Measurements from ENCODE around the gene NOA1.
"Not testable (repeated sequence)": the region's sequence is repeated elsewhere in the genome, so short reads cannot be mapped to it uniquely, and the experiment has no call there.

NOA1 gene

DNA sequence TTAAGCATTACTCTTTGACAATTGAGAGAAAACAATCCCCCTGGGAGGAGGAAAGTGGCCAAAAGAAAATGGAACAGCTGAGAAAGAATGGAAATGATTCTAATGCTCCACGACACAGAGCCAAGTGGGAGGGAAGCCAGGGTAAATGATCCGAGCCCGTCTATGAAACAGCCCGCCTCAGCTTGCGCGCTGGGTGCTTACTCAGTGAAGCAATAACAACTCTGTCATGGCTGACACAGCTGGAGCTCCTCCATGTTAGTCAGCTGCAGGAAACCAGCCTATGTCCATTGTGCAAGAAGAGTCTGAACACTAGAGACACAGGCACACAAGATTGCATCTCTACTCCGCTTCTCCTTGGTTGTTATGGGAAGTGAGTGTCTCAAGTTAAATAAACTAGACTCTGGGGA, 19.3 kb downstream of the NOA1 start:
- no peak for DNase-seq (ENCODE audit: low spot score)

DNA sequence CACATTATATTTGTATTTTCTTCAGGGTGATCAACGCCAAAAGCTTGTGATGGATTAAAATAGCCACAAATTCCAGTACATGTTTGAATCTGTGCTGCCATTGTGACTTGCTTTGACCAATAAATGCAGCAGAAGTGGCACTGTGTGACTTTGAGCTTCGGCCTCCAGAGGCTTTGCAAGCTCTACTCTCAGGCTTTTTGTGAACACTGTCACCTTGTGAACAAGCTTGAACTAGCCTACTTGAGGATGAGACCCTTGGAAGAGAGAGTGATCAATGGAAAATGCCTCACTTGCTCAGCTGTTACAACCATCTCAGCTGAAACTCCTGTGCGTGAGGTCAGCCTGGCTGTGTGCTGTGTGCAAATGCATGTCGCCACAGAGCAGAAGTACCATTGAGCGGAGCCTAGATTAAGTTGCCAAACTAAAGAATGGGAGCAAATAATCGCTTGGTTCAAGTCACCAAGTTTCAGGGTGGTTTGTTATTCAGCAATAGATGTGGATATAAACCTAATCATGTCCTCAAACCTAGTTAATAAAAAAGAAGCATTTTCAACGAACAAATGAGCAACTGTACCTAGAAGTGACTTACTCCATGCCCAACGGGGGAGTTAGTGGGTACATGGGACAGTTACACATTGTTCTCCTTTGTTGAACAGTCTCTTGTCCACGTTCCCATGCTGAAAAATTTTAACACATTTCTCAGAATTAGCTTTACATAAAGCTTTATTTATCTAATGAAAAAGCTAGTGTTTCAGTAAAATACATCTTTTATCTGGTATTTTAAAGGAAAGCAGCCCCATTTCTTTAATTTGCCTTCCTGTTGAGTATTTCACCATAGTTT, 23.5 kb downstream of the NOA1 start:
- no peak for DNase-seq (ENCODE audit: low spot score)

DNA sequence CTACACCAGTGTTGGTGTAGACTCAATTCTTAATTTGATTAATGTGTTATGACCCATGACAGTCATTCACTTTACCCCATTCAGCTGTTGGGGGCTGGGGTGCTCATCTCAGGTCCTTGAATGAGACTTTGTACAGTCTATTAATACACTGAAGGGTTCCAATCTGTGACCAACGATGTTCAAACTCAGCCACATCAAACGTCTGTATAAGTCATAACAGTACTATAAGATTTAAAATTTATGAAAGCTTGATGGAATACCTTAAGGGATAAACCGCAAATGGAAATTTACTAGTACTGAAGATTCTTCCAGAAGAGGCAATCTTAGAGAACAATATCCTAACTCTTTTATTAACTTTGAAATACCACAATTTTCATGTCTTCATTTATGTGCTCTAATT, 36.0 kb downstream of the NOA1 start:
- DNase-seq (ENCODE audit: low spot score) = no peak

DNA sequence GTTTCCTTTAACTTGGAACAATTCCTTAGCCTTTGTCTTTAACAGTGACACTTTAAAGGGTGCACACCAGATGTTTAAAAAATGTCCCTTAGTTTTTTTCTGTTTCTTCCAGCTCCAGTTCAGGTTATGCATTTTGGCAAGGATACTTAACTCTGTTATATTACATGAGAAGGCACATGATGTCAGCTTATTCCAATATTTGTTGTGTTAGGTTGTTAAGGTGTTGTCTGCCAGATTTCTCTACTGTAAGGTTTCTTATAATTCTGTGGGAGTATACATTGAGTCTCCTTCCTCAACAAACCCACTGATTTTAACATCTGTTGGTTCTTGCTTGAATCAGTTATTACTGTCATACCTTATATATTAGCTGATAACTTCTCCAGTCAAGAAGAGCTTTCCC, 36.4 kb downstream of the NOA1 start:
- DNase-seq (ENCODE audit: low spot score) = no peak

DNA sequence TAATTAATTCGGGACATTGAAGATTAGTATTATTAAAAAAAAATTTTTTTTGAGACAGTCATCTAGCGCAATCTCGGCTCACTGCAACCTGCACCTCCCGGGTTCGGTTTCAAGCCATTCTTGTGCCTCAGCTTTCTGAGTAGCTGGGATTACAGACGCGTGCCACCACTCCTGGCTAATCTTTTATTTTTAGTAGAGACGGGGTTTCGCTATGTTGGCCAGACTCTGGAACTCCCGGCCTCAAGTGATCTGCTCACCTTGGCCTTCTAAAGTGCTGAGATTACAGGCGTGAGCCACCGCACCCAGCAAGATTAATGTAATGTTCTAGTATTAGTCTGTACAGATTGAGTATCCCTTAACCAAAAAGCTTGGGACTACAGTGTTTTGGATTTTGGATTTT, 37.0 kb downstream of the NOA1 start:
- DNase-seq (ENCODE audit: low spot score) = no peak

DNA sequence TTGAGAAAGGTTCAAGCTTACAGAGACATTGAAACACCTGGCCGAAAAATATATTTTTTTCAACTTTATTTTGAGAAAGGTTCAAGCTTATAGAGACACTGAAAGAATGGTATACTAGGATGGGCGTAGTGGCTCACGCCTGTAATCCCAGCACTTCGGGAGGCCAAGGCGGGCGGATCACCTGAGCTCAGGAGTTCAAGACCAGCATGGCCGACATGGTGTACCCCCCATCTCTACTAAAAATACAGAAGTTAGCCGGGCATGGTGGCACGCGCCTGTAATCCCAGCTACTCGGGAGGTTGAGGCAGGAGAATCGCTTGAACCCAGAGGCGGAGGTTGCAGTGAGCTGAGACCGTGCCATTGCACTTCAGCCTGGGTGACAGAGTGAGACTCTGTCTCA, 37.6 kb downstream of the NOA1 start:
- not testable (repeated sequence) for DNase-seq (ENCODE audit: low spot score)

DNA sequence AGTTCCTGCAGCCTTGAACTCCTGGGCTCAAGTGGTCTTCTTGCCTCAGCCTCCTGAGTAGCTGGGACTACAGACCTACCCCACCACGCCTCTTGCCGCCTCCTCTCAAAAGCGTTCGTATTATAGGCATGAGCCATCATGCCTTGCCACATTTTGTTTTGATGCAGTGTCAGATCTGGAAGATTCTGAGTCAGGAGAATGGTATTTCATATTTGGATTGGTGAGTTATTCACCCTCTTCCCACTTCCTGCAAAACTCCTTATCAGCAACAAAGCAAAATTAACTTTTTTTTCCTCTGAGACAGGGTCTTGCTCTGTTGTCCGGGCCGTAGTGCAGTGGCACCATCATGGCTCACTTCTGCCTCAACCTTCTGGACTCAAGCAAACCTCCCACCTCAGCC, 40.1 kb downstream of the NOA1 start:
- no peak for DNase-seq (ENCODE audit: low spot score)

DNA sequence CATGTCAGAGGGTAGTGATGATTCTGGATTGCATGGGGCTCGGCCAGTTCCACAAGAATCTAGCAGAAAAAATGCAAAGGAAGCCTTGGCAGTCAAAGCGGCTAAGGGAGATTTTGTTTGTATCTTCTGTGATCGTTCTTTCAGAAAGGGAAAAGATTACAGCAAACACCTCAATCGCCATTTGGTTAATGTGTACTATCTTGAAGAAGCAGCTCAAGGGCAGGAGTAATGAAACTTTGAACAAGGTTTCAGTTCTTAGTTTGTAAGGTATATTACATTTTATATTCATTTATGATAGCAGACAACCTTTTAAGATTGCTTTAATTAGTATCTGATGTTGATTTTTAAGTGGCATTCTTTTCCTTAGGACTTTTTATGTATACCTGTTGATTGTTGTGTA, 45.5 kb downstream of the NOA1 start:
- no peak for DNase-seq (ENCODE audit: low spot score)

DNA sequence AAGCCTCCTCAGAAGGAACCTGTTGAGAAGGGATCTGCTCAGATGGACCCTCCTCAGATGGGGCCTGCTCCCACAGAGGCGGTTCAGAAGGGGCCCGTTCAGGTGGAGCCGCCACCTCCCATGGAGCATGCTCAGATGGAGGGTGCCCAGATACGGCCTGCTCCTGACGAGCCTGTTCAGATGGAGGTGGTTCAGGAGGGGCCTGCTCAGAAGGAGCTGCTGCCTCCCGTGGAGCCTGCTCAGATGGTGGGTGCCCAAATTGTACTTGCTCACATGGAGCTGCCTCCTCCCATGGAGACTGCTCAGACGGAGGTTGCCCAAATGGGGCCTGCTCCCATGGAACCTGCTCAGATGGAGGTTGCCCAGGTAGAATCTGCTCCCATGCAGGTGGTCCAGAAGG, 46.8 kb downstream of the NOA1 start:
- no peak for DNase-seq (ENCODE audit: low spot score)

DNA sequence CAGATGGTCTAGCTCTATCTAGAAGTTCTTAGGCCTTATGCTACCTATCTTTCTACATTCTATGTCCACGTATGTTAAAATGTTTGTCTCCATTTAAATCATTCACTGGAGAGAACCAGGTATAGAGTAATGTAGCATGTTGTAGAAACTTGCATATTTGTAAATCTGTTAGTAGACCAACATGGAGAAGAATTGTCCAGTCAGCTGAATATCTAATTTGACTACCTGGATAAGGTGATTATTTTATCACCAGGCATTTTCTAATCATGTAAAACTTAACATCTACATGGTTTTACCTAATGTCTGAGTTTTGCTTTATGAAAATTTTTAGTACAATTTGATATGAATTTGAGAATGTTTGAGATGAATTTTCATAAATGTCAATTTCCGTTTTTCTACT, 50.2 kb downstream of the NOA1 start:
- DNase-seq (ENCODE audit: low spot score) = no peak

DNA sequence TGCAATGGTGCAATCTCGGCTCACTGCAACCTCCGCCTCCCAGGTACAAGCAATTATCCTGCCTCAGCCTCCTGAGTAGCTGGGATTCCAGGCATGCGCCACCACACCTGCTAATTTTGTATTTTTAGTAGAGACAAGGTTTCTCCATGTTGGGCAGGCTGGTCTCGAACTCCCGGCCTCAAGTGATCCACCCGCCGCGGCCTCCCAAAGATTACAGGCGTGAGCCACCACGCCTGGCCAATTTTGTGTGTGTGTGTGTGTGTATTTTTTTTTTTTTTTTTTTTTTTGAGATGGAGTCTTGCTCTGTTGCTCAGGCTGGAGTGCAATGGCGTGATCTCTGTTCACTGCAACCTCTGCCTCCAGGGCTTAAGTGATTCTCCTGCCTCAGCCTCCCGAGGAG, 62.4 kb downstream of the NOA1 start:
- not testable (repeated sequence) for DNase-seq (ENCODE audit: low spot score)

DNA sequence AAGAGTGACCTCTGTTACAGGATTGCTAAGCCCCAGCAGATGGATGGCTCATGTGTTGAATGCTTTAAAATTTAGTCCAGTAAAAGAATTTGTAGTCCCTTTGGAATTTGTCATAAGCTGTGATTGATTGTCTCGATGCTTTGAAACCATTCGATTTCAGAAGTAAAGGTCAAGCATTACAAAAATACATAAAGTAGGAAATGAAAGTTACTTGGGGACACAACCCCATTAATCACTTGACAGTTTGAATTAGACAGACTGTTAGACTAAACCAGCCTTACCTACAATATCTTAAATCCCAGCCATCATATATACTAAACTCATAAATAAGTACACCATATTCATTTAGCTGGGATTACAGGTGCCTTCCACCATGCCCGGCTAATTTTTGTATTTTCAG, 63.1 kb downstream of the NOA1 start:
- no peak for DNase-seq (ENCODE audit: low spot score)

Measured in activated CD4-positive, alpha-beta T cell treated with anti-CD3 and anti-CD28 coated beads, Interleukin-2, Interleukin-4, amounts not matched to agents 100 ng/mL and 50 ng/mL, durations not matched to agents 16 hours and 8 hours (primary cell).